ENCODE results near the gene ANO7. TPM values are rescaled to one million over a fixed set of nuclear protein-coding genes. Genes with fewer than 3 reads are reported as not detected.

ANO7 gene
- total RNA-seq, 1 donor from 2014 or later = 2.6 TPM

DNA sequence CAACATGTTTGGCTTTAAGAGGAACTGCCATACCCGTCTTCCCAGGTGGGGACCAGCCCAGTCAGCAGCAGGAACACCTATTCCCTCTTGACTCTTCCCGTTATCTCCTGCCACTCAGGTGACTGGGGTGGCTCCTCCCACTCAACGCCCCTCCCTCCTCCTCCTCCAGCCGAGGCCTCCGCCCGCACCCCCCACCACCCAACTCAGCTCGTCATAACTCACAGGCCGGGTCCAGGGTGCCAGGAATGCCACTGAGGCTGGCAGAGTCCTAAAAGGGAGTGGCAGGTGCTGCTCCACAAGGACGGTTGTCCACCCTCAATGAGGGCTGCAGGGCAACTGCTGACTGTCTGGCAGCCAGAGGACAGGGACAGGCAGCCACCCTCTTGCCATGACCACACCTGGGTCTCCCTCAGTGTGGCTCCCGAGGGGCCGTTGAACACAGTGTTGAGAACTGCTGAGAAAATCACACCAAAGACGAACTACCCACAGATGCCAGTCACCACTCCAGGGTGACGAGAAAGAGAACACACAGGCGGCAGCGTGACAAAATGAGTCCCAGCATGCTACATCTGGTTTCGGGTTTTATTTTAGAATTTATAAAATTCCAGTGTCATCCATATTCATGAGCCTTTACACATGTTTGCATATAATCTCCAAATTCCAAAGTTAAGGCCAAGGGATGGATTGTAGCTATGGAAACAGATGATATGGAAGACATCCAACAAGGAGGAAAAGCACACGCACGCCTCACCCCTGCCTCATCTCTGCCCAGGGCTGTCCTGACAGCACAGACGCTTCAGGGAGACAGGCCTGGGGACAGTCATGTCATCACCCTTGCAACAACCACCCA is 38.5 kb downstream of the ANO7 start:
- no peak for DNase-seq (ENCODE audit: low read depth in 2 of 2)

DNA sequence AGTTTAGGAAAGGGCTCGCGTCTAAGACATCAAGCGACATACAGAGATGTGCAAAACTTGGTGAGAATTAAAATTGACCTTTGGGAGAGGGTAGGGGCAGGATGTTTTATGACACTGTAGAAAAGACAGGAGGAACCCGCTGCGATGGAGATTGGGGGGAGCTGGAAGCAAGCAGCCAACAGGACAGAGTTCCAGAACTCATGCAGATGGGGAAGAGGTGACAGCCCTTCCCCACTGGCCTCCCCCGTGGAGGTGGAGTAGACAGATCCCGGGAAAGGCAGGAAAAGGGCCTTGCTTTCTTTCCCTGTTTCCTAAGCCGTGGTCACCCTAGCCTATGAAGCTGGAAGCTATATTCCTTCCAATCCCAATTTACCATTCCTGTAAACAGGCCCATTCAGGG is 39.1 kb downstream of the ANO7 start:
- no peak for DNase-seq (ENCODE audit: low read depth in 2 of 2)

DNA sequence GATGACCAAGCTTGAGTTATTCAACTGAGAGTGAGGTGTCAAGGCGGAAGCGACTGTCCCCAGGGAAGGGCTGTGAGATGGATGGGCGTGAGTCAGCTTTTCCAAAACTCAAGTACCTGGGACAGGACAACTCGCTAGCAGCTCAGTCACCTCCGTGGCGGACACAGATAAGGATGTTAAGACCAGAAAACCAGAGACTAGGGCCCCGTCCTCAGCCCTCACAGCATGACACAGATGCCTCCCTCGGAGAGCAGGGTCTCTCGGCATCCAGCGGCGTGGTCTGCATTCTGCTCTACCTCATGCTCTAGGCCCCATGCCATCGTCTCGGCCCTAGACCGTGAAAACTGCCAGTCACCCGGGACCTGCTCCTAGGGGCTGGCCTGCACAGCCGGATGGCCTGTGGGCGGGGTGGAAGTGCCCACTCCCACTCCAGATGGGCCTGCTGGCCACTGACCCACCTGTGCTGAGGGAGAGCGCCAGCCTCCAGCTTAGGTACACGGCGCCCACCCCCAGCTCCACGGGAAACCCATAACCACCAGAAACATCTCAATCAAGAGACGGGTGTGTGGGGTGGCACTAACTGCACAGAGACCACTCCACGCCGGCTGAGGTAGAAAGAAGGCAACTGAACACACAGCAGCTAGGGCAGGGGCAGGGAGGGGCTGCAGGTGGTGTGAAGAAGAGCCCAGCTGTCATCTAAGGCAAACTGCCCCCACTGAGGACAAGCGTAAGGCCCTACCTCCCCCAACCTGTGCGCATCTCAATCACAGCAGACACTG is 39.8 kb downstream of the ANO7 start:
- no peak for DNase-seq (ENCODE audit: low read depth in 2 of 2)

DNA sequence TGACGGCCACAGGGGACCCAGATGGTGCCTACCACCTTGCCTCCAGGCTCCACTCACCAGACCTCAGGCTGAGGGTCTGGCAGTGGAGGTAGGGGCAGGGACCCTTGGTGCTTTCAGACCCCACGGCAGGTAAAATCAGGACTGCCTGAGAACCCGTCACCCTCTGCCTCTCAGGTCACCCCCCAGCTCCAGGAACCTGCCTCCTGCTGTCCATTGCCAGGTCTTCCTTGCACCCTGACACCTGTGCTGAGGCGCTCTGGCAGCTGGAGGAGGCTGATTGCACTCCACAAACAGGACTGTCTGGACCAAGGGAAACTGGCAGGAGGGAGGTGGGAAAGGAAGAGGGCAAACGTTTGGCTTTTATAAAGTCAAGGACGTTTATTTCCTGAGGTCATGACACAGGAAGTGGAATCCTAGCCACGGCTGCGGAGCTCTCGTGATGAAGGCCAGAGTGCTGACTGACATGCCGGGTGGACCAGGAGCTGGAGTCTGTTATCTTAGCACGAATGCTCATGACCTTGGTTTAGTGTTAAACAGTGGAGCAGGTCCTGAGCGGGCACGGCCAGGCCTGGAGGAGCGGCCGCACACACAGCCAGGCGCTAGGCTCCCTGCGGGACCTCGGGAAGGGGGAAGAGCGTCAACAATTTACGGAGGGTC is 40.5 kb downstream of the ANO7 start:
- peak in 1 of 2 donors; percentile 76 for DNase-seq (ENCODE audit: low read depth in 2 of 2)

DNA sequence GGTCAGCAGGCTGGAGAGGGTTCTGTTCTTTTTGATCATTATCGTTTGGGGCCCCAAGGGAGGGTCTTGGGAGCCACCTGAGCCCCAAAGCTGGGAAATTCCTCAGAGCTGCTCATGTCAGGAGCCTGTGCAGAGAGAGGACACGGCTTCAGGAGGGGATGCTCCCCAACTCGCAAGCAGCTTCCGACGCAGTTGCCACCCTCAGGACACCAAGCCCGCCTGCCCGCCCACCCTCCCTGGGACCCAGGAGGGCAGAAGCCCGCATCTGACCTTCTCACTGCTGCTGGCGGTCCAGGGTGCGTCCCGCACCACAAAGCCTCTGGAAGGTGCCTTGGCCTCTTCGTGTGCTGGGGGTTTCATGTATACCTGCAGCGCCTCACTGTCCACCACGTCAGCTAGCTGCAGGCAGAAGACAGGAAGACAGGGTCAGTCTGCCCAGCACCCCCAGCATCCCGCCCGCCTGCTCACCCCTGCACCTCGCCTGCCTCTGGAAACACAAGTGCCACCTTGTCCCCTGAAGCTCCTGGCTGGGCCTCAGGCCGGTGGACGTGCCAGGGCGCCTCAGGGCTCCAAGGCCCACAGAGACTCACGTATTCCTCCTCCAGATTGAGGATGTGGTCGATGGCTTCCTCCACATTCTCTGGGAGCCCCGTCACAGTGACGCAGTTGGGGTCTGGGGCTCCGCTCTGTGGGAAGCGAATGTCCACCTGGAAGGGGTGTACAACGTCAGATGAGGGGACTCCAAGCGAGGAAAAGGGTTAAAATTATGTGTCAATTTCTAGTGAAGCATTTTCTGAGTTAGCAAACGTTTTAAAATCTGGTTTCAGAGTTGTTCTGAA is 41.3 kb downstream of the ANO7 start:
- DNase-seq (ENCODE audit: low read depth in 2 of 2) = no peak

DNA sequence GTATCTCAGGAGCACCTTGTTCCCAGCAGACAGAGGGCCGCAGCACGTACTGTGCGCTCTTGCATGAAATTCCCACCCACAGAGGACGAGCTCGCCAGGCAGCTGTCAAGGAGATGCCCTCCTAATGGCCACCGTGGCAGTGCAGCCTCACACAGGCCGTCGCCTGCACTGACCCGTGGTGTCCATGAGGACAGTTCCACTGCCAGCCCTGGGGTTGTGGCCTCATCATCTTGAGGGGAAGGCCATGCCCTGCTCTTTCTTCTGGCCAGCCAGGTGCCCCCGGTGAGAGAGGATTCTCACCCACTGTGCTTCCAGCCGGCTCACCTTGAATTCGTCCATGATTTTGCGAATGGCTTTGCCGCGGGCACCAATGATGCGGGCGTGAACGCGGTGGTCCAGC is 42.0 kb downstream of the ANO7 start:
- no peak for DNase-seq (ENCODE audit: low read depth in 2 of 2)

DNA sequence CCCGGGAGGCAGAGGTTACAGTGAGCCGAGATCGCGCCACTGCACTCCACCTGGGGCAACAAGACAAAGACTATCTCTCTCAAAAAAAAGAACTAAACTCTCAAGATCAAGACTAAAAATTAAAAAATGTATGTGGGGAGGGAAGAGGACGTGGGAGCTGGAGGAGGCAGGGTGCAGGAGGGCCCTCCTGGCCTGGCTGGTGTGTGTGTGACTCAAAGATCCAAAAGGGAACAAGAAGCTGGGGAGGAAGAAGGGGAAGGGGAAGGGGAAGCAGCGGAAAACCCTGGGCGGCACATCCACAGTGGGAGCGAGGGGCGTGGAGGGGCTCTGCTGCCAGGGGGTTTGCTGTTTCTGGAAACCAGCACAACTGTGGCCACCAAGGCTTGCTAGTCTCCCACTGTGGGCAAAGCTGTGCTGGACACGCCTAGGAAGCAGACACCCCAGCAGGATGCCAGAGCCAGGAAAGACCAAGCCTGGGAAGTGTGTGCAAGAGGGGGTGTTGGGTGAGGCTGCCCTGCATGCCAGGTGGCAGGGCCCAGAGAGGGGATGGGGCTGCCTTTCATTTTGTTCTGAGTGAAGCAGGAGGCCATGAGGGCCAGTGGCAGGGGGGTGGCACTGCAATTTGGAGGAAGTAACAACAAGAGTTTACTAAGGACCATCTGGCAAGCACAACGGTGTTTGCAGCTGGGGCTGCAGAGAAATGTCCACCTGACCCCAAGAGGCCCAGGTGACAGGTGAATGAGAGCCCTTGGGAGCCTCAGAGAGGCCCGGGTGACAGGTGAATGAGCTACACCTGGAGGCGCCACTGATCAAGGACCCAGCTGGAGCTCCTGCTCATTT is 44.5 kb downstream of the ANO7 start:
- DNase-seq (ENCODE audit: low read depth in 2 of 2) = no peak

DNA sequence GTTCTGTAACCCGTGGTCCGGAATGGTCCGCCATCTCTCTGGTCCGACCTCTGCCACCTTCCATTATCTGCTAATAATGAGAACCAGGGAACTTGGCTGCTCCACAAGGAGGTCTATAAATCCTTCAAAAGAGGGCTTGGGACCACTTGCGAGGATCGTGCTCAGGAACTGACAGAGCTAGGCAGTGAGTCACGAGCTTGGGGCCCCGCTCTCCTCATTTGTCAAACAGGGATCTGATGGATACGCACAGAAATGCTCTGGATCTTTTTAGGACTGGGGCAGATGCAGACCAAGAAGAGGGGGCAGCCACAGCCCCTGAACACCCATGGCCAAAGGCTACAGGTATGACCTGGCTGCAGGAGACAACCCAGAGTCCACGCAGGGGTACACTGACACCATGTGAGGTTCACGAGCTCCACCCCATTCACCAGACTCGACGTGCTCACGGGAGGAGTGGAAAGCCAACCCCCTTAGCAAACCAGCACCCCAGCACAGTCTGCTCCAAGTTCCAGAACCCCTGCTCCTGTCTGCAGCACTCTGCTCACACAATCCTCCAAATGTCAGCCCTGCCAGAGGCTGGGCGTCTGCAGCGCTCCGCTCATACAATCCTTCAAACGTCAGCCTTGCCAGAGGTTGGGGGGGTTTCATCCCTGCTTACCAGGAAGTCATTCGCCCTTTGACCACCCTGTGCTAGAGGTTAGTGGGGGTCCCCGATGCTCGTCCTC is 45.8 kb downstream of the ANO7 start:
- DNase-seq (ENCODE audit: low read depth in 2 of 2) = no peak

DNA sequence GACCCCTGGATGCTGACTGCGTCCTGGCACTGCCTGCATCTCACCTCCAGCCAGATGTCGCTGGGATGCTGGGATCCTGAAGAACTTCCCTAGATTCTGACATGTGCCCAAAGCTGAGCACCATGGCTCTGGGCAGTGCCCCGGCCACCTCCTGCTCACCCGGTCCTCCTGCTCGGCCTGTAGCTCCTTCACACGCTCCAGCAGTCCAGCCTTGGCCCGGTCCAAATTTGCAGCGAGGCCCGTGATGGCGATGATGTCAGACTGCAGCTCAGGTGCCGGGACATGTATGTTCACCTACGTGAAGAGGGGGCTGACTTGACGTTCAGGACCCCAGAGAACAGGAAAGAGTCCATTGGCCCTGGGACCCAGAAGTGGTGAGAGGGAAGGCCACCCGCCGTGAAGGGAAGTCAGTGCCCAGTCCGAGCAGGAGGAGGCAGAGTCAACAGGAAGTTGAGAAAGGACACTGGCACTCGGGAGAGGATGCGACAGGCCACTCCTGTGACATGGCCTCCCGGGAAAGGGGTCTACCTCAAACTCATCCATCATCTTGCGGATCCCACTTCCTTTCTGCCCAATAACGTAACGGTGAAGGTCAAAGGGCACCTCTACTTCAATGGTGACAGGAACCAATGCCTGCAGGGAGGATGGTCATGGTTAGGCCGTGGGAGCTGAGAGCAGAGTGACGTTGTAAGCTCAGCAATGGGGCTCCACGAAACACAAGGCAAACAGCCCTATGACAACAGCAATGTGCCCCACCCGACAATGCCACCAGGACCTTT is 46.7 kb downstream of the ANO7 start:
- peak; percentile 33 to 70 for DNase-seq (ENCODE audit: low read depth in 2 of 2)

DNA sequence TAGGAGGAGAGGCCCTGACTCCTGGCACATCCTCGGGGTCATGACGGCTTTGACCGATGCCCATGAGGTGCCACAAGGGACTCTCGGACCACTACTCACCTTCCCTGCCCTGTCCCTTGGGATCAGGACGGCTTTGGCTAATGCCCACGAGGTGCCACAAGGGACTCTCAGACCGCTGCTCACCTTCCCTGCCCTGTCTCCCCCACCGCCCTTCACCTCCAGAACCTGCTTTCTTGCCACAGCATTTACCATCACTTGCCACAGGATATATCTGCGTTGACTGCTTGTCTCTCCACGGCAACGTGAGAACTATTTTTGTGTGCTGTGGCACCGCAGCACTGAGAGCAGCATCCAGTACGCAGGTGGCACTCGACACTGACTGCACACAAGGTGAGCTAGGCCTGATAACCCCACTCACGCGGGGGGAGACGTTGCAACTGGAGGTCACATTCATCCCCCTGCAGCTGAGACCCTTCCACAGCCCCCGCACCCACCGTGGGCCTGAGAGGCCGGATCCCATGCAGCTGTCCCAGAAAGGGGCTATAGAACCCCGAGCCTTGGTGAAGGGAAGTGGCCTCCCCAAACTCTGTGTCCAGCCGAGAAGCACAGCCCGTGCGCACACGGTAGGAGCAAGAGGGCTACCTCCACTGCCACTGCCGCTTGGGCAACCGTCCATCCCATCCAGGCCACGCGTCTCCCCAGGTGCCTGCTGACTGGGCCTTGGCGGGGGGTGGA is 47.5 kb downstream of the ANO7 start:
- DNase-seq (ENCODE audit: low read depth in 2 of 2) = no peak

DNA sequence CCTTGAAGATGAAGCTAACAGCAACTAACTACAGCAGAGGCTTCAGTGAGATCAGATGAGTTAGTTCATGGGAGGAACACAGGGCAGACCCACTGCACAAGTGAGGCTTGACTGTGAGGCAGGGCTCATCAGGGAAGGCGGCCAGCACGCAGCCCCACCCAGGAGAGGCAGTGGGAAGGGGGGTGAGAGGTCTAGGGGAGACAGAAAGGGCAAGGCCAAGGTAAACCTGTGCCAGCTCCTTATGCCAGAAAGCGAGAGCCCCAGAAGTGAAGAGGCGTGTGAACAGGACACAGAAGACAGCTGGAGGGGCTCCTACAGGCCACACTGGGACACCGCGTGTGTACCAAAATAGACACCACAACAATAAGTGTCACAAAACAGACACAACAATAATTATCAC is 48.6 kb downstream of the ANO7 start:
- DNase-seq (ENCODE audit: low read depth in 2 of 2) = no peak

DNA sequence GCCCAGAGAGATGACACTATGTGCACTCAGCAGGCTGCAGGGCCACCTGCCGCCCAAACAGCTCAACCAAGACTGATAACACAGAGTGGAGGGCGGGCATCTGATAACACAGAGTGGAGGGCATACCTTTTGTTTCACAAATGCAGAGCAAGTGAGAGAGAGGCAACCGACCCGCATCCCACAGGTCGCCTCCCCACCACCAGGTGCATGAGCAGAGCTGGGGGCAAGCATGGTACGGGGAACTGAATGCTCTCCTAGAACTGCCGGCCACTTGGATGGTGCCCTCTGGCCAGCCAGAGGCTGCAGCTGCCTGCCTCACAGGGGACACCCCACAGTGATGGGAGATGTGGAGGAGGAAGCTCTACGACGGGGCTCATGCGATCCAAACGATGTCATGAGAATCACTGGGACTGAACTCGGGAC is 49.5 kb downstream of the ANO7 start:
- DNase-seq (ENCODE audit: low read depth in 2 of 2) = no peak

DNA sequence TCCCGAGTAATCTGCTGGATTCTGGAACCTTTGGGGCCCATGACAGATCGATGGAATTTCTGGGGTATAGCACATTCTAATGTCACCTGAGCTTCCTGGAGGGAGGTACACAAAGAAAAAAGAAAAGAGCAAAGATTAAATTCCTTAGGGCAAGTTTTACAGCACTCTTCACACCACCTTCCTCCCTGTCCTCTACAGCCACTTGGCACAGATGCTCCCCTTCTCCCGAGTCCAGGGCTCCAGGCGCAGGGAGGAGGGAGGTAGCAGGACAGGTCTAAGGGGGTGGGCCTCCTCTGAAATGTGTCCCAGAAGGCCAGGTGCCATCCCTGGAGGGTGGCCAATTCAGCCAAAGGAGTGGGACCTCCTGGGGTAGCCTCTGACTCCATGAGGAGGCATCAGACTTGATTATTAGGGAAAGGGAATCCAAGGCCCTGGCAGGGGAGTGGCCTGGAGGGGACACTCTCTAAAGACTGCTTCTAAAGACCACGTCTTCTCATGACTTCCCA is 50.3 kb downstream of the ANO7 start:
- no peak for DNase-seq (ENCODE audit: low read depth in 2 of 2)

DNA sequence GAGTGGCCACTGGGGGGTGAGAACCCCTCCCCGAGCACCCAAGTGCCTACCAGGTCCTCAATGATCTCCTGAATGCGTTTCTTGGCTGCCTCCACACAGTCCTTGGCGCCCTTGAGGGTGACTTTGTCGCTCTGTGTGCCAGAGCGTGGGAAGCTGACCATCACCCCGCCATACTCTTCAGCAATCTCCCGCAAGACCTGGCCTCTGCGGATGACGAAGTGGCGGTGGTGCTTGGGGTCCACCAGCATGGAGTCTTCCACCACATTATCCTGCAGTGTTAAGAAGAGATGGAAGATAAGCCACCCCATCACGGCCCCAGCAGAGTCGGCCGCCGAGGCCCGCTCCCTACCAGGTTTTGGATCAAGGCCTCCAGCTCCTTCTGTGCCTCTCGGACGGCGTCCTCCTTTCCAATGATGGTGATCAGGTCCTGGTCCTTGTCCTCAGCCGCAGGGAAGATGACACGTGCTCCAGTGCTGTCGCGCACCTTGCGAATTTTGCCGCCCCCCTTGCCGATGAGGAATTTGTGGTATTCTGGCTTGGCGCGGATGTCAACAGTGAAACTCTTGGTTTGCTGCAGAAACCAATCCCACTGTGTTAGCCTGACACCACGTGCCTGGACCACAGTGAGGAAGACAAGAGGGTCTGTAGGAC is 51.2 kb downstream of the ANO7 start:
- no peak for DNase-seq (ENCODE audit: low read depth in 2 of 2)

DNA sequence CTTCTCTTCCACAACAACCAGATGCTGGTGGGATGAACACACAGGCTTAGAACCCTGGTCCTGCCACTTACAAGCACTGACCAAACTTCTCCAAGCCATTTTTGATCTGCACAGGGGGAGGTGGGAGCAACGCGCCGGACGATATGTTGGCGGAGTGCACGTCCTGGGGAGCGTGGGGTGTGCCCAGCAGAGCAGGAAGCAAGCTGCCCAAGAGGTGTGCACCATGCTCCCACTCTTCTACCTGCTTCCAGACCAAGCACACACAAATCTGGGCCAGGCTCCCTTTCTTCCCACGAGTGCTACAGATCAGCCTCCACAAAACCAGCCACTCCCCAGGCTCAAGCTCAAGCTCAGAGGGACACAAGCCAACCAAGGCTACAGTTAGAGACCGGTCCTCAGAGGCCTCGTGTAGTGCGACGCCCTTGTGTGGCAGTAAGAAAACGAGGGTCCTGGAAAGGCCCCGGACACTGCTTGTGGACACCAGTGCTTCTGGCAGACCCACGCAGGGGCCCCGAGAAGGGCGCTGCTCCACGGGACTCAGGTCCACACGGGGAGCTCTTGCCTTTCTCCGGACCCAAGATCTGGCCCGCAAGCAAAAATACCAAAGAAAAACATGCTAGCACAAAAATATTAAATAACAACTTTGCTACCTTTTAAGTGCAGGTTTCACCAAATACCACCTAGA is 52.0 kb downstream of the ANO7 start:
- DNase-seq (ENCODE audit: low read depth in 2 of 2) = no peak

DNA sequence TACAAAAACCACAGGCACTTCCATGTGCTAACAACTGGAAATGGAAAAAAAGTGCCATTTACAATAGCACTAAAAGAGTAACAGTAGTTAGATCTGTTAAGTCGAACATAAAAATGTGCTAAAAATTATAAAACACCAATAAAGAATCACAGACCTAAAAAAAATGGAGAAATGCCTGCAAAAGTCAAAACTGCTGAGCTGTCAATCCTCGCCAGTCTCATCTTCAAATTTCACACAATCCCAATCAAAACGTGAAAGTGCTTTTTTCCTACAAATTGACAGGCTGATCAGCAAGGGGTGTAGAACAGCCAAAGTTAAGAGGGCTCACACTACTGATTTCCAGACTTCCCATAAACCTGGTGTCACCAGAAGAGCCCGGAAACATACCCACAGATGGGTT is 53.2 kb downstream of the ANO7 start:
- no peak for DNase-seq (ENCODE audit: low read depth in 2 of 2)

DNA sequence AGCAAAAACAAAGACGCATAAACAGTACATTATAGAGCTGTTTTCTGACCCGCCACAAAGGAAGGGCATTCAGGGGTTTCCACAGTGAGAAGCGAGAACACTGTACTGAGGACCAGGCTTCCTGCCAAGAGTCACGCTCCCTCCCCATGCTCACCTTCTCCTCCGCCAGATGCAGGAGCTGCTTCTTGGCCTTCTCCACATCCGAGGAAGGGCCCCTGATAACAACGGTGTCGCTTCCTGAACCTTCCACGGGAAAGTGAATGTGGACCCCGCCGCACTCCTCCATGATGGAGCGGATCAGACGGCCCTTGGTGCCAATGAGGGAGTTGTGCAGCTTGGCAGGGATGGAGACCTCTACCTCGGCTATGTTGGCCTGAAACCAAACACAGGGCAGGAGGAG is 53.8 kb downstream of the ANO7 start:
- DNase-seq (ENCODE audit: low read depth in 2 of 2) = no peak

All from lung microvascular endothelial cell (primary cell).